A549 (cell line): ENCODE results near the gene PLXNA1.

Experiments
- BHLHE40 ChIP-seq: IDR thresholded peaks from 2 replicates; pipeline ENCODE4 v1.6.1; 2012; ENCODE audit warnings: low read depth, low read length, inconsistent platforms
- CTCF ChIP-seq: fragments of >200 bp; sonication (Bioruptor Twin); formaldehyde crosslinking; IDR thresholded peaks from 3 replicates; pipeline ENCODE4 v1.5.1; 2016
- EP300 ChIP-seq, 2 experiments: fragments of >200 bp; sonication (Bioruptor Twin); formaldehyde crosslinking; IDR thresholded peaks; 2 replicates in 1 of 2; 3 replicates in 1 of 2; pipeline ENCODE4 v1.6.1; 2016 to 2017
- KDM5A ChIP-seq: fragments of 200-600 bp; sonication (generic); IDR thresholded peaks from 2 replicates; pipeline ENCODE4 v1.6.1; 2016; ENCODE audit warnings: antibody characterized with exemption, mild to moderate bottlenecking
- POLR2A ChIP-seq: IDR thresholded peaks from 2 replicates; pipeline ENCODE4 v1.6.1; 2012; ENCODE audit warnings: mild to moderate bottlenecking, low read length
- TF ChIP-seq, protein P1 (sequence below): fragments of 450-650 bp; IDR thresholded peaks from 2 replicates; pipeline ENCODE4 v1.6.1; 2014; ENCODE audit warnings: antibody characterized with exemption

GRCh38 chr3:126955004-126955790 lies 27.7 kb upstream of the PLXNA1 start:
- TF ChIP-seq POLR2A, result no peak
- TF ChIP-seq BHLHE40, result no peak
- TF ChIP-seq KDM5A, result no peak
- no peak for TF ChIP-seq EP300 (IDR thresholded peaks at IDR 0.05)
- TF ChIP-seq CTCF, result no peak
- TF ChIP-seq, protein P1, sequence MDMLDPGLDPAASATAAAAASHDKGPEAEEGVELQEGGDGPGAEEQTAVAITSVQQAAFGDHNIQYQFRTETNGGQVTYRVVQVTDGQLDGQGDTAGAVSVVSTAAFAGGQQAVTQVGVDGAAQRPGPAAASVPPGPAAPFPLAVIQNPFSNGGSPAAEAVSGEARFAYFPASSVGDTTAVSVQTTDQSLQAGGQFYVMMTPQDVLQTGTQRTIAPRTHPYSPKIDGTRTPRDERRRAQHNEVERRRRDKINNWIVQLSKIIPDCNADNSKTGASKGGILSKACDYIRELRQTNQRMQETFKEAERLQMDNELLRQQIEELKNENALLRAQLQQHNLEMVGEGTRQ, result no peak
